ENCODE data around the gene ADAMTS14.
"Not testable (repeated sequence)": the region's sequence is repeated elsewhere in the genome, so short reads cannot be mapped to it uniquely, and the experiment has no call there.

Gene ADAMTS14, protein sequence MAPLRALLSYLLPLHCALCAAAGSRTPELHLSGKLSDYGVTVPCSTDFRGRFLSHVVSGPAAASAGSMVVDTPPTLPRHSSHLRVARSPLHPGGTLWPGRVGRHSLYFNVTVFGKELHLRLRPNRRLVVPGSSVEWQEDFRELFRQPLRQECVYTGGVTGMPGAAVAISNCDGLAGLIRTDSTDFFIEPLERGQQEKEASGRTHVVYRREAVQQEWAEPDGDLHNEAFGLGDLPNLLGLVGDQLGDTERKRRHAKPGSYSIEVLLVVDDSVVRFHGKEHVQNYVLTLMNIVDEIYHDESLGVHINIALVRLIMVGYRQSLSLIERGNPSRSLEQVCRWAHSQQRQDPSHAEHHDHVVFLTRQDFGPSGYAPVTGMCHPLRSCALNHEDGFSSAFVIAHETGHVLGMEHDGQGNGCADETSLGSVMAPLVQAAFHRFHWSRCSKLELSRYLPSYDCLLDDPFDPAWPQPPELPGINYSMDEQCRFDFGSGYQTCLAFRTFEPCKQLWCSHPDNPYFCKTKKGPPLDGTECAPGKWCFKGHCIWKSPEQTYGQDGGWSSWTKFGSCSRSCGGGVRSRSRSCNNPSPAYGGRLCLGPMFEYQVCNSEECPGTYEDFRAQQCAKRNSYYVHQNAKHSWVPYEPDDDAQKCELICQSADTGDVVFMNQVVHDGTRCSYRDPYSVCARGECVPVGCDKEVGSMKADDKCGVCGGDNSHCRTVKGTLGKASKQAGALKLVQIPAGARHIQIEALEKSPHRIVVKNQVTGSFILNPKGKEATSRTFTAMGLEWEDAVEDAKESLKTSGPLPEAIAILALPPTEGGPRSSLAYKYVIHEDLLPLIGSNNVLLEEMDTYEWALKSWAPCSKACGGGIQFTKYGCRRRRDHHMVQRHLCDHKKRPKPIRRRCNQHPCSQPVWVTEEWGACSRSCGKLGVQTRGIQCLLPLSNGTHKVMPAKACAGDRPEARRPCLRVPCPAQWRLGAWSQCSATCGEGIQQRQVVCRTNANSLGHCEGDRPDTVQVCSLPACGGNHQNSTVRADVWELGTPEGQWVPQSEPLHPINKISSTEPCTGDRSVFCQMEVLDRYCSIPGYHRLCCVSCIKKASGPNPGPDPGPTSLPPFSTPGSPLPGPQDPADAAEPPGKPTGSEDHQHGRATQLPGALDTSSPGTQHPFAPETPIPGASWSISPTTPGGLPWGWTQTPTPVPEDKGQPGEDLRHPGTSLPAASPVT

DNA sequence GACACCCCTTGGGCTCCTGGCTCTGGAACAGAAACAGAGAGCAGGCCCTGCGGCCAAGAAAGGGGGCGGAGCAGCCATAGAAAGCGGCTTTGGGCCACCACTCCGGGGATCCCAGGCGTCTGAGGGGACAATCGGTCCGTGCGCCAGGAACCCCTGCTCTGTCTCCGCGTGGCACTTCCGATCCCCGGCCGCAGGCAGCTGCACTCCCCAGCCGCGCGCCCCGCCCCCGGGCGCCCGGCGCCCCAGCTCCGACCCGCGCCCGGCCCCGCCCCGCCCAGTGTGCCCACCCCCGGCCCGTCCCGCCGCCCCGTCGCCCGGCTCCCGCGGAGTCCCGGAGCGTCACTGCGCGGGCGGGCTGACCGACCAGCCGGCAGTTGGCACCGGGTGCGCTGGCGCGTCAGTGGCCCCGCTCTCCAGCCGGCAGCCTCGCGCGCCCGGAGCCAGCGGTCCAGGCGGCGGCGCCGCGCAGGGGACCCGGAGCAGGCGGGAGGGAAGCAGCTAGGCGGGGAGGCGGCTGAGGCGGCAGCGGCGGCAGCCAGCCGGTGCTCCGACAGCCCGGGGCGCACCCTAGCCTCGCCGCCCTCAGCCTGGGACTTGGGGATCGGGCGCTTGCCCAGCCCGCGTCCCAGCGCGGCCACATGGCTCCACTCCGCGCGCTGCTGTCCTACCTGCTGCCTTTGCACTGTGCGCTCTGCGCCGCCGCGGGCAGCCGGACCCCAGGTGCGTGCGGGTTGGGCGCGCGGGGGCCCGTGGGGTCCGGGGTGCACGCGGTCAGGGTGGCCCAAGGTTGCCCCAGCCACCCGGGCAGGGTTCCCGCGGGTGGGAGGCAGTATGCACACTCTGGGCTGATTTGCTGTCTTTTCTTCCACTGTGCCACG lies at the start of gene ADAMTS14:
Gene ADAMTS14, plus strand, starts transcription at position 342 of the 878 bp plus-strand sequence. Its CDS starts 297 bp downstream, at position 639.
- DNase-seq: no peak

DNA sequence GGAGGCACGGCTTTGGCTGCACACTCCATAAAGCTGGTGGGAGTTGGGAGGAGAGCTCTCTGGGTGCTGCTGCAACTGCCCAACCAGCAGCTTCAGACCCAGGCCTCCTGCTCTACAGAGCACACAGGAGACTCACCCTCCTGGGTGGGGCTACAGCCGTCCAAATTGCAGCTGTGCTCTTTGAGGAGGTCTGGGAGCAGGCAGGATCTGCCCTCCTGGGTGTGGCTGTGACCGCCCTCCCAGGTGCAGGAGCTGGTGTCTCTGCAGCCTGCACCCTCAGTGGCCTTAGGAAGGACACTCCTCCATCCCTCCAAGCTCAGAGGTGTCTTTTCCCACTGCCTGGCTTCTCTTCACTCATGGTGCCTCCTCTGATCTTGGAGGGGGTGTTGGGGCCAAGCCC lies 49.8 kb upstream of the ADAMTS14 start:
- no peak for DNase-seq

DNA sequence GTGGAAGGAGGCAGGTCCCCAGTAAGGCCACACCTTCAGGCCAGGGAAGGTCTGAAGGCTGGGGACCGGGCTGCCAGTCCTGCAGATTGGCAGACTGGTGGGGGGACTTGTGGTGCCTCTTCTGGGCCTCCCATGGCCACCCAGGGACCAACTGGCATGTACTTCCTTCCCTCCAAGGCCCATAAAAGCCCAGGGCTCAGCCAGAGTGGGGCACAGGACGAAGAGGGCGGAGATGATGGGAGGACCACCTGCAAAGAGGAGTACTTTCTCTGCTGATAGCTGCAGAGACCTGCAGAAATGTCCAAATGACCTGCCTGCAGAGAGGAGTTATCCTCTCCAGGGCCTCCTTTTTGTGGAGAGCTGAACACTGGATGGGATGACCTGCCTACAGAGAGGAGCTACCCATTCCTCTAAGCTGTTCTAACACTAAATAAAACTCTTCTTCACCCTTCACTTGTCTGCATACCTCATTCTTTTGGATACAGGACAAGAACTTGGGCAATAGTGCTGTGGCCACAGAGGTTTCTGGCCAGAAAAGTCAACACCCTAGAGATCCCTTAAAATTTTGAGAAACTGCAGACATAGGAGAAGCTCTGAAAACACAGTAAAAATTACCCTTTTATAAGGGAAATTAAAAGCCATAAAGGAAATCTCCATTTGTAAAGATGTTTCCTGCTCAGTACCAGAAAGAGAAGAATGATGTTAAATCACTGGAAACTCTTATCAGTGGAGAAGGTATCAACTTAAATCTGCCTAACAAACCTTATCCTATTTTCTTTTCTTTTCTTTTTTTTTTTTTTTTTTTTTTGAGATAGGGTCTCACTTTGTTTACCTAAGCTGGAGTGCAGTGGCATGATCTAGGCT lies 49.1 kb upstream of the ADAMTS14 start:
- no peak for DNase-seq

DNA sequence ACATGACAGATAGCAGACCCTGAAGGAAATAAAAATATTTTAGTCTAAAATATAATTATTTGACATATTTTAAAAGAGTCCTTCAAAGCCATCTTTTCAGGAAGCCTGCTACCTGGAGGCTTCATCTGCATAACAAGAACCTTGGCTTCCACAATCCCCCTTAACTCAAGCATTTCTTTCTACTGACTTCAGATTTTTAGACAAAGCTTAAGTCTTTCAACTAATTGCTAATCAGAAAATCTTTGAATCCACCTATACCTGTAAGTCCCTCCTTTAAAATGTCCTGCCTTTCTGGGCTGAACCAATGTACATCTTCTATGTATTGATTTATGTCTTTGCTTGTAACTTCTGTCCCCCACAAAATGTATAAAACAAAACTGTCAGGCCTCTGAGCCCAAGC lies 46.2 kb upstream of the ADAMTS14 start:
- no peak for DNase-seq

DNA sequence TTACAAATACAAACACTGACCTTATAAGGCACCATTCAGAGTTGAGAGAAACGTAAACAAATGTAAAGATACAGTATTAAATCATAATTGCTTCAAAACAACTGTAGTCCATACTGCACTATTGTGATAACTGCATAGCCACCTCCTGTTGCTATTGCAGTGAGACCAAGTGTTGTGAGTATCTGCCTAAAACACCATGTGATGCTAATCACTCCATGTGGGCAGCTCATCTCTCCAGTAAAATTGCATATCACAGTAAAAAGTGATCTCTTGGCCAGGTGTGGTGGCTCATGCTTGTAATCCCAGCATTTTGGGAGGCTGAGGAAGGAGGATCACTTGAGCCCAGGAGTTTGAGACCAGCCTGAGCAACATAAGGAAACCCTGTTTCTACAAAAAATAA lies 43.0 kb upstream of the ADAMTS14 start:
- no peak for DNase-seq

DNA sequence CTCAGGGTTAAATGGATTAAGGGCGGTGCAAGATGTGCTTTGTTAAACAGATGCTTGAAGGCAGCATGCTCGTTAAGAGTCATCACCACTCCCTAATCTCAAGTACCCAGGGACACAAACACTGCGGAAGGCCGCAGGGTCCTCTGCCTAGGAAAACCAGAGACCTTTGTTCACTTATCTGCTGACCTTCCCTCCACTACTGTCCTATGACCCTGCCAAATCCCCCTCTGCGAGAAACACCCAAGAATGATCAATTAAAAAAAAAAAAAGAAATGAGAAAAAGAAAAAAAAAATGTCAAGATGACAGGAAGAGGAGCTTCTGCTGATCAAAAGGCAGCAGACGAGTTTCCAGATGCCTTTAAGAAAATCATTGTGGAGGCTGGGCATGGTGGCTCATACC lies 40.6 kb upstream of the ADAMTS14 start:
- not testable (repeated sequence) for DNase-seq

DNA sequence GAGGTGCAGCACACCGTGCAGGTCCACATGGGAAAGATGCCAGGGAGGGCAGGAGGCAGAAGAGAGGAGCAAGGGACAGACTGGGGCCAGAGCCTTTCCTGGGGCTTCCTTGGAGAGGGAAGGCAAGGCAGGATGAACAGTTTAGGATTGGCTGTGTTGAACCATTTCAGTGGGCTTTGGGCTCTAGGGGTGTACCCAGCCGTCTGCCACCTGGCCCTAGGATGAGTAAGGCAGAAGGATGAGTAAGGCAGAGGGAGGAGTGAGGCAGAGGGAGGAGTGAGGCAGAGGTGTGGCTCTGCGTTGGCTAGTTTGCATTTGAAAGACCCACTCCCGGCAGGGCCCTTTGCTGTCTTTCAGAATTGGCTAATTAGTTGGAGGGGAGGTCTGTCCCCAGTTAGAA lies 38.3 kb upstream of the ADAMTS14 start:
- DNase-seq: no peak

DNA sequence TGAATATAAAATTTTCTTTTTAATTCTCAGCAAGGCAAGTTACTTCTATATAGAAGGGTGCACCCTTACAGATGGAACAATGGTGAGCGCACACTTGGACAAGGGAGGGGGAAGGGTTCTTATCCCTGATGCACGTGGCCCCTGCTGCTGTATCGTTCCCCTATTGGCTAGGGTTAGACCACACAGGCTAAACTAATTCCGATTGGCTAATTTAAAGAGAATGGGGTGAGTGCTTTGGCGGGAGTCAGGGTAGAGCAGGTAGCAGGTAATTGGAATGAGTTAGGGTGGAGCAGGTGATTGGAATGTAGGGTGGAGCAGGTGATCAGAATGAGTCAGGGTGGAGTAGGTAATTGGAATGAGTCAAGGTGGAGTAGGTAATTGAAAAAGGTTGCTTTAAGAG lies 37.8 kb upstream of the ADAMTS14 start:
- DNase-seq: not testable (repeated sequence)

DNA sequence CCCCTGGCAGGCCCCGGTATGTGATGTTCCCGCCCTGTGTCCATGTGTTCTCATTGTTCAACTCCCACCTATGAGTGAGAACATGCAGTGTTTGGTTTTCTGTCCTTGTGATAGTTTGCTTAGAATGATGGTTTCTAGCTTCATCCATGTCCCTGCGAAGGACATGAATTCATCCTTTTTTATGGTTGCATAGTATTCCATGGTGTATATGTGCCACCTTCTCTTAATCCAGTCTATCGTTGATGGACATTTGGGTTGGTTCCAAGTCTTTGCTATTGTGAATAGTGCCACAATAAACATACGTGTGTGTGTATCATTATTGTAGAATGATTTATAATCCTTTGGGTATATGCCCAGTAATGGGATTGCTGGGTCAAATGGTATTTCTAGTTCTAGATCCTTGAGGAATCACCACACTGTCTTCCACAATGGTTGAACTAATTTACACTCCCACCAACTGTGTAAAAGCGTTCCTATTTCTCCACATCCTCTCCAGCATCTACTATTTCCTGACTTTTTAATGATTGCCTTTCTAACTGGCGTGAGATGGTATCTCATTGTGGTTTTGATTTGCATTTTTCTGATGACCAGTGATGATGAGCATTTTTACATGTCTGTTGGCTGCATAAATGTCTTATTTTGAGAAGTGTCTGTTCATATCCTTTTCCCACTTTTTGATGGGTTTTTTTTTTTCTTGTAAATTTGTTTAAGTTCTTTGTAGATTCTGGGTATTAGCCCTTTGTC lies 32.5 kb upstream of the ADAMTS14 start:
- DNase-seq: not testable (repeated sequence)

DNA sequence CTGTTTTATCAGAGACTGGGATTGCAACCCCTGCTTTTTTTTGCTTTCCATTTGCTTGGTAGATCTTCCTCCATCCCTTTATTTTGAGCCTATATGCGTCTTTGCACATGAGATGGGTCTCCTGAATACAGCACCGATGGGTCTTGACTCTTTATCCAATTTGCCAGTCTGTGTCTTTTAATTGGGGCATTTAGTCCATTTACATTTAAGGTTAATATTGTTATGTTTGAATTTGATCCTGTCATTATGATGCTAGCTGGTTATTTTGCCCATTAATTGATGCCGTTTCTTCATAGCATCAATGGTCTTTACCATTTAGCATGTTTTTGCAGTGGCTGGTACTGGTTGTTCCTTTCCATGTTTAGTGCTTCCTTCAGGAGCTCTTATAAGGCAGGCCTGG lies 29.0 kb upstream of the ADAMTS14 start:
- DNase-seq: not testable (repeated sequence)

DNA sequence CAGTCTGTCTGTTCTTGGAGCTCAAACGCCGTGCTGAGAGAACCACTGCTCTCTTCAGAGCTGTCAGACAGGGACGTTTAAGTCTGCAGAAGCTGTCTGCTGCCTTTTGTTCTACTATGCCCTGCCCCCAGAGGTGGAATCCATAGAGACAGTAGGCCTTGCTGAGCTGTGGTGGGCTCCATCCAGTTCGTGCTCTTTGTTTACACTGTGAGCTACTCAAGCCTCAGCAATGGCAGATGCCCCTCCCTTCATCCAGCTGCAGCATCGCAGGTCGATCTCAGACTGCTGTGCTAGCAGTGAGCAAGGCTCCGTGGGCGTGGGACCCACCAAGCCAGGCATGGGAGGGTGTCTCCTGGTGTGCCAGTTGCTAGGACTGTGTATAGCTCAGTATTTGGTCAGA lies 27.3 kb upstream of the ADAMTS14 start:
- not testable (repeated sequence) for DNase-seq

DNA sequence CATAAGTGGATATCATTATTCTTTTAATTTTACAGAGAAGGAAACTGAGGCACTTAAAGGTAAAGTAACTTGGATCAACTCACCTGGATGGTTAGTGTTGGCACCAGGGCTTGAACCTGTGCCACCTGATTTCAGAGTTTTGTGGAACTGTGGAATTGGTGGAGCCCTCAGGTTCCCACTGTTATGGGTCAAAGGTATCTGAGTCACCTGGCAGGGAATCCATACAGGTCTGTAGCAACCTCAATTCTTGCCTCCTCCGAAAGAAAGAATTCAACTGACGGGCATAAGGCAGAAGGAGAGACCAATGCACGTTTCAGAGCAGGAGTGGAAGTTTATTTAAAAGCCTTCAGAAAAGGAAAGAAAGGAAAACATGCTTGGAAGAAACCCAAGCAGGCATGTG lies 25.2 kb upstream of the ADAMTS14 start:
- no peak for DNase-seq

DNA sequence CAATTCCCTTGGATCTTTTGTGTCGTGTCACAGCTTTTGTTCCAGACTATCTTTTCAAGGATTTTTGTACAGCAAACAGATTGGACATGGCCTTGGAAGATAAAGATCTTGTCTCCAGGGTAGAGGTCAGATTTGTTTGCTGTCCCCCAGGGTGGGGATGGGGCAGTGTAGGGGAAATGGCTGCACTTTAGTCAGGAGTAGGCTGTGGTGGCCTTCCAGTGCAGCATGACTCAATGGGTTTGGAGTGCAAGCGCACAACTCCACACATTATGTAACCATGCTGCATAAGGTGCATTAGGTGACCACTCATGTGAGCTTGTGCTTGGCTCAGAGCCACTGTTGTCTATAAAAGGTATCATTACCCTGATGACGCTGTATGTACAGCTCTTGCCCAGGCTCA lies 23.9 kb upstream of the ADAMTS14 start:
- DNase-seq: no peak

DNA sequence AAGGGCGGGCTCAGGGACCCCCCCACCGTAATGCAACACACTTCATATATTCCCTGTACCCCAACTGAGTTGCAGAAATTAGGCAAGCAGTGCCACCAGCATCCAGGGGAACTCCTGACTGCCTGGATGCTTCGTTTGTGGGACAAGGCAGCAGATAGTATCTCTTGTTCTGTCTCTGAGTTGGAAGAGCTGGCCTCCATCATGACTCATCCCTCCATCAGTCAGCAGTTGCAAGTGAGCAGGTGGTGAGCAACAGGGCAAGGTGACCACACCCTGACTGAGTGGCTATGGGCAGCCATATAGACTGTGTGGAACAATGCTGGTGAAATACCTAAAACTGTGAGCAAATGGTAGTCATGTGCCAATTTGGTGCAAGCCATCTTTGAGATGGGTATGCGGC lies 22.8 kb upstream of the ADAMTS14 start:
- peak; percentile 32 for DNase-seq

DNA sequence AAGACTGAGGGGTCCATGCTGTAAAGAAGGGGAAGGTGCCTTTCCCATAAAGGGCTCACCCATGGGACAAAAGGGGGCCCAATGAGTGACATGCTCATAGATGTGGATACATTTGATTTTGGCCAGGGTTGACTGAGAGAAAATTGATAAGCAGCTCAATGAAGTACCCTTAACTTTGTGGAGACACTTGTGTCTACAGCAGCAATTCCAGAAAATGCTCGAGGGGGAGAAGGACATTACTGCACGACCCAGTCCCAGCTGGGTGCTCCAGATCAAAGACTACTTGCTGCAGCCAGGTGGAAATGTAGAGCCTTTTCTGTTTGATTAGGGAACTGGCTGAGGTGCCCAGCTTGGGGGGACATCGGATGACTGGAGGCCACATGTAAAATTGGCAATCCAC lies 22.2 kb upstream of the ADAMTS14 start:
- DNase-seq: no peak

DNA sequence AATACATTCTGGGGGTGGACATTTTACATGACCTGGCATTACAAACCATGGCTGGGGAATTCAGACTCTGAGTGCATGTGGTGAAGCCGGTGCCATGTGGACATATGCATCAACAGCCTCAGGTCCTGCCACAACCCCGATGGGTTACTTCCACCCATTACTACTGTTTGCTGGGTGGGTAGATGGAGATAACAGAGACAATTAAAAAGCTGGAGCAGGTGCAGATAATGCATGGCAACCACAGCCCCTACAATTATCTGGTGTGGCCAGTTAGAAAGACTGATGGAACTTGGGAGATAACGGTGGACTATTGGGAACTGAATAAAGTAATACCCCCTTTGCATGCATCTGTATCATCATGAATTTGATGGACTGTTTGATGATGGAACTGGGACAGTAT lies 21.6 kb upstream of the ADAMTS14 start:
- no peak for DNase-seq

DNA sequence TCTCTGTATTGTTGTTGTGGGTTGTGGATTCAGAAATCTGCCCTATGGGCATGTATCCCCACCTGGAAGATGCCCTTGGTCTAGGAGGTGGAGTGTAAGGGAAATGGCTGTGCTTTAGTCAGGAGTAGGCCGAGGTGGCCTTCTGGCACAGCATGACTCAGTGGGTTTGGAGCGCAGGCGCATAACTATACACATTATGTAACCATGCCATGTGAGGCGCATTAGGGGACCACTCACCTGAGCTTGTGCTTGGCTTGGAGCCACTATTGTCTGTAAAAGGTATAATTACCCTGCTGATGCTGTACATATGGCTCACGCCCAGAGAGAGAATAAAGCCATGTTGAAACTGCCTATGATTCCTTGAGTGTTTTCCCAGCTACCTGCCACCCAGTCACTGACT lies 20.6 kb upstream of the ADAMTS14 start:
- DNase-seq: no peak

DNA sequence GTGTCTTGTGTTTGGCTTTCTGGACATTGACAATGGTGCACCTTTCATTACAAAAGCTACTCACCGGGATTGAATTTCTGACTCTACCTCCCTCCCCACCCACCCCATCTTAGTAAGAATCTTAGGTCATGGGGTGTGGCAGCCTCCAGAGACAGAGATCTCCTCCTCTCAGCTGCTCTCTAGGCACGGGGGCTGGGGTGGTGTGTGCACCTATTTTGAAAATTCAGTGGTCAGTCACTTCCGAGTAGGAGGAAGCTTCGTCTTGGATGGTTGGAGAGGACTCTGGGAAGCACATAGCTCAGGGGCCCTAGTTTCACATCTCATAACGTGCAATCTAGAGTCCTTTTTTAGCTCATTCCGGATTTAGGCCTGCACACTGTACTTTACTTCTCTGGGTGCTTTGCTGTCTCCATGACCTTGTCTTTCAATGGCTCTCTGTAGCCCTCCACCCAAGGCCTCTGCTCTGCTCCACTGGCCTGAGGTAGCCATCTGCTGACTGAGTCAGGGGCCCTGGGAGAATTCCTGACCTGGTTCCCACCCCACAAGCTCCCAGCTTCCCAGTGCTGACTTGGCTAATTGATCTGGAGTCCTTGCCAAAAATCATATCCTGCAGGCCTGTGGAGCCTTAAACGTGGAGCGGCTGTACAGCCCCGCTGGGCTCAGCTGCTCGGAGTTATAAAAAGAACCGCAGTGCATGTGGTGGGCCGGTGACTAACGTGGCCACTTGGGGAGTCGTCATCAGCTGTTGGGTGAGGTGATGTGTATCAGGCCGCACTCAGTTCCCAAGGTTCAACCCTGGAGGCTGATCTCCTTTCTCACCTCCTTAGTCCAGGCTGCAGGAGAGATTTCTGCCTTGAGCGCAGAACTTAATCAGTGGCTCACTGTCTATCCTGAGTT lies 19.3 kb upstream of the ADAMTS14 start:
- DNase-seq: no peak

DNA sequence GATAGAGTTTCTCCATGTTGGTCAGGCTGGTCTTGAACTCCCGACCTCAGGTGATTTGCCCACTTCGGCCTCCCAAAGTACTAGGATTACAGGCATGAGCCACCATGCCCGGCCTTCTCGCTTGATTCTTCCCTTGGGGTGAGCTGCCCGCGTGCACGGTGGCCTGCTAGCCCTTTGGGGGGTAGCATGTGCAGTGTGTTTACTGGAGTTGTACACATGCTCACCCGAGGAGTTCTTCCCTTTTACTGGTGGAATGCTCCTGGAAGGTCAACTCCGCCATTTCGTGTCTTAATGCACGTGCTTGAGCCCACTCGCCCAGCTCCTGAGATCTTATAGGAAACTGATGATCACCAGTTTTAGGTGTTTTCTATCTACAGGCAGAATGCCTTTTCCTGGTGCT lies 17.0 kb upstream of the ADAMTS14 start:
- DNase-seq: no peak
